C4-2B (cell line): ENCODE measurements around the gene TBC1D10A.

Experiments
- H3K27ac ChIP-seq: fragments of 450-650 bp; 2 replicates; pipeline ENCODE4 v1.5.1; 2017
- ZFX ChIP-seq: fragments of 450-650 bp; IDR thresholded peaks from 2 replicates; pipeline ENCODE4 v1.6.1; 2017
- TF ChIP-seq, protein P1 (sequence below): fragments of 450-650 bp; conservative IDR thresholded peaks from 2 replicates; pipeline ENCODE4 v1.5.1; 2017; ENCODE audit warnings: mild to moderate bottlenecking

The TBC1D10A gene

DNA sequence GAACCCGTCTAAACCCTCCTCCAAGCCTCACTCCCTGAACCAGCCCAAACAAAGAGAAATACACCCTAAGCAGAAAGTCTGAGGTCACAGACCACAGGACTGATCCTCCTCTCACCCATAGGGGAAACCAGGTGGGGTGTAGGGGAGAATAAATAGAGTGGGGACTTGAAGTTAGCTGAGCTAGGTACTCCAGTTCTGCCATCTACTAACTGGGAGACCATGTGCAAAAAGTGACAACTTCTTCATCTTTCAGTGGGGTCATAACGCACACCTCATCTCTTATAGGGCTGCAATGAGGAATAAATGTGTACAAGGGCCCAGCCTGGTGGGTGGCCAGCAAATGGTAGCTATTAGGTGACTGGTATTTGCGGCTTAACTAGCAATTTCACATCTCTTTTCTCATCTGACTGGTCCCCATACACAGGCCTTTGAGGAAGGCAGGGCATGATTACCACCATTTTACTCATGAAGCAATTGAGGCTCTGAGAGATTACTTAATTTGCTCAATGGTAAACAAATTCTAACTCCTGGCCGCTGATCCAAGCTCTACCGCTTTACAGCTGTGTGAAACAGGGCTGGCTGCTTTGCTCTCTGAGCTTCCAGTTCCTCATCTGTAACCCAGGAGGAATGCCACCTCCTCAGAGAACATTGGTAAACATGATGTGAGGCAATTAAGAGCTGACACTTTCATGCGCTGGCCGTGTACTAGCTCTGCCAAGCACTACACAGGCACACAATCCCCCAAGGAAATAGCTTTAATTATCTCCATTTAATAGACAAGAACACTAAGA is 16.6 kb downstream of the TBC1D10A start:
- peak overlapping the region; percentile 63 for H3K27ac ChIP-seq
- TF ChIP-seq ZFX, result no peak
- TF ChIP-seq, protein P1, sequence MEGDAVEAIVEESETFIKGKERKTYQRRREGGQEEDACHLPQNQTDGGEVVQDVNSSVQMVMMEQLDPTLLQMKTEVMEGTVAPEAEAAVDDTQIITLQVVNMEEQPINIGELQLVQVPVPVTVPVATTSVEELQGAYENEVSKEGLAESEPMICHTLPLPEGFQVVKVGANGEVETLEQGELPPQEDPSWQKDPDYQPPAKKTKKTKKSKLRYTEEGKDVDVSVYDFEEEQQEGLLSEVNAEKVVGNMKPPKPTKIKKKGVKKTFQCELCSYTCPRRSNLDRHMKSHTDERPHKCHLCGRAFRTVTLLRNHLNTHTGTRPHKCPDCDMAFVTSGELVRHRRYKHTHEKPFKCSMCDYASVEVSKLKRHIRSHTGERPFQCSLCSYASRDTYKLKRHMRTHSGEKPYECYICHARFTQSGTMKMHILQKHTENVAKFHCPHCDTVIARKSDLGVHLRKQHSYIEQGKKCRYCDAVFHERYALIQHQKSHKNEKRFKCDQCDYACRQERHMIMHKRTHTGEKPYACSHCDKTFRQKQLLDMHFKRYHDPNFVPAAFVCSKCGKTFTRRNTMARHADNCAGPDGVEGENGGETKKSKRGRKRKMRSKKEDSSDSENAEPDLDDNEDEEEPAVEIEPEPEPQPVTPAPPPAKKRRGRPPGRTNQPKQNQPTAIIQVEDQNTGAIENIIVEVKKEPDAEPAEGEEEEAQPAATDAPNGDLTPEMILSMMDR, result no peak

DNA sequence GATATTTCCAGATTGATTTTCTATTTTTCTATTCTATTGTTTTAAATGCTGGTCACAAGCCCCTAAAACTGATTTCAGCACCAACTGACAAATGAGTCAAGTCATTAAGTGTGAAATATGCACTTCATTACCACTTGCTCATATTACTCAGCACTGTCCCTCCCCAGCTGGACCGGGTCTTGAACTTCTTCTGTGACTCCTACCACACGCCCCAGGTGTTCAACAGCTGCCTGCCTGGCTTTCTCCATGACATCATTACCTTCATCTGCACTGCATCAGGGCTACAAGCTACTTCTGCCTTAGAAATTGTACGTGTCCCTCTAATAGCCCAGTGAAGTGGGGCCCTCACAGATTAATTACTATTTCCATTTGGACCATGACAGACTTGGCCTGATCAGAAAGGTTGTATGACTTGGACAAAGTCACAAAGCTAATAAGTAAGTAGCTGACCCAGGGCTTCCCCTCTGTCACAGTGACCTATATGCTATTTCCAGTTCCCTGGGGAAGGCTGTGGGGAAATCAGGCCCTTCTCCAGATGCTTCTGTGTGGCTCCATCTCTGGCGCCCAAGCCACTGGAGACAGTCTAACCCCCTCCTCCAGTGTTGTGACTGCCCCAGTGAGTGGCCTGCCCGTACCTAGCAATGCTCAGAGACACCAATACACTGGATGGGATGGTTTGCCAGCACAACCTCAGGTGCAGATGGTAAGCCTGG is 18.1 kb downstream of the TBC1D10A start:
- H3K27ac ChIP-seq, result 0 out of 2 replicates have a peak overlapping the region, but pooled peaks have one; percentile 63
- TF ChIP-seq ZFX, result no peak
- TF ChIP-seq, protein P1, result no peak

DNA sequence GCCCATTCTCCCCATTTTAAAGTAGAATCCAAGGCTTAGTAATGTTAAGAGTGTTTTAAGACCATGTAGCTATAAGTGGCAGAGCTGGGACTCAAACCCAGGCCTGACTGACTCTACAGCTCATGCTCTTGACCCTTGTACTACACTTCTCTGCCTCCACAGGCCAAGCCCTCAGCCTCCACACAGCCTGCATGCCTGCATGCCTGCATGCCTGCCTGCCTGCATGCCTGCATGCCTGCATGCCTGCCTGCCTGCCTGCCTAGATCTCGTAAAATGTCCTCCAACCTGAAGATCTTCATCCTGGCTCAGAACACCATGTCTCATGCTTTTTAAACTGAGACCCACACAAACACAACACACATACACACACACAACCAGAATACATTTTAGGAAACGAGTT is 18.6 kb downstream of the TBC1D10A start:
- TF ChIP-seq, protein P1, result no peak
- no peak for TF ChIP-seq ZFX
- 0 out of 2 replicates have a peak overlapping the region, but pooled peaks have one; percentile 16 for H3K27ac ChIP-seq

DNA sequence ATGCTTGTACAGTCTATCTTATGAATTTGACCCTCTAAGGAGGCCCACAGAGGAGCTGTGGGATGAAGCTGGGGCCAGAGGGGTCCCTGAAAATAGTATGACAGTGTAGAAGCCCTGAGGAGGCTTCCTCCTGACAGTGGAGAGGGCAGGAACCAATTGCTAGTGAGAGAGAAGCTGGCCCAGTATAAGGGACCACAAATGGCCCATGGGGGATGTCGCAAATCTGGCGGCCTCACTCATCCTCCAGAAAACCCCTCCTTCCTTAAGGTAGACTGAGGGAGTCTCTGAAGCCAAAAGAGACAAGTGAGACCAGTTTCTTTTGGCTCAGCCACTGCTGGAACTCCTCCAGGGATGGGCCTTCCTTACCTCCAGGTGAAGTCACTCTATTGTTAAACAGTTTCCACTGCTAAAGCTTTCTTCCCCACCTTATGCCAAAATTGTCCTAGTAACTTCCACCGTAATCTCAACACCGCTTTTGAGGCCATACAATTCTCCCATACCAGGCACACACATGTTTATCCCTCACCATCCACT is 19.6 kb downstream of the TBC1D10A start:
- 0 out of 2 replicates have a peak overlapping the region, but pooled peaks have one; percentile 16 for H3K27ac ChIP-seq
- TF ChIP-seq ZFX, result no peak
- TF ChIP-seq, protein P1, result no peak

DNA sequence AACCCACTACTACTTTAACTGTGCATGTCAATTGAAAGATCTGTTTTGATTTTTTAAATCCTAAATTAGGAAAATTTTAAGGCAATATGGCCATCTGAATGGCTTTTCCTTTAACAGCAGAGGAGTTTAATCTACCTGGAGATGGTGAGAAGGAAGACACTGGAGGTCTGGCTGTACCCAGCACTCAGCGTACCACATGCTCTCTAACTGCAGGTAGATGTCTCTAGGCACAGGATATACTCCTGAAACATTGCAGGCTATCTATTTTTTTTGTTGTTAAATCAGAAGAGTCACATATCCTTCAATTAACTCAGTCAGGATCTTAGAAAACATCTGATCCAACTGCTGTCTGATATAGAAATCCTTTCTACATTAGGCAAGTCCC is 20.1 kb downstream of the TBC1D10A start:
- TF ChIP-seq, protein P1, result no peak
- TF ChIP-seq ZFX, result no peak
- H3K27ac ChIP-seq, result 0 out of 2 replicates have a peak overlapping the region, but pooled peaks have one; percentile 16

DNA sequence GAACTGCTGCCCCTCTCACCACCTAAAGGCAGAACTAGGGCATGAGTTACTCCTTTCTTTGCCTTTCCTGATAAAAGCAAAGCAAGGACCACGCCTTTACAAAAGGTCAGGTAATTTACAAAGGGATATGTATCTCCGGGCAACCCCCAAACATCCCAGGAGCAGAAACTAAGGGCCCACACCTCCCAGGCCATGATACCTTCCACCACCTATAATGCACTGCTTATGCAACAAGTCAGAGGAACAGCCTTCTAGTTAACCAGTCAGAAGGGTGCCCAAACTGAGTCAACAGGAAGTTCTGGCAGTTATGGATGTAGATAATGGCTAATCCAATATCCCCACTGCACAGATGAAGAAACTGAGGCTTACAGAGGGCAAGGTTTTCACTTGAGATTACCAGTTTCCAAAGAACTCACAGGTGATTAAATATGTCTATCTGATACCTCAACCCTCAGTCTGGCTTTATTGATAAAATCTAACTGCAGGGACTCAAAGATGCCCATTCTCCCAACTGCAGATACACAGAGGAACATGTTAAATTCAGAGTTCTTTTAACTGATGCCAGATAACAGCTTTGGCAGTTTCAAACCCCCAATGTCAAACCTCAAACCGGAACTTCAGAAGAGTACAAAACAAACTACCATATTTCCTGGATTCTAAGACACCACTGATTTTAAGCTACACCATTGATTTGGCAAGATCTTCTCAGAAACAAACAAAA is 20.7 kb downstream of the TBC1D10A start:
- H3K27ac ChIP-seq, result peak overlapping the region; percentile 67
- TF ChIP-seq, protein P1, result no peak
- TF ChIP-seq ZFX, result no peak
